HEK293 (cell line): ENCODE data around the gene LARP1.
A peak's percentile ranks its signal among the peaks of the same experiment; 100 is the strongest.
"Not testable (repeated sequence)": the region's sequence is repeated elsewhere in the genome, so short reads cannot be mapped to it uniquely, and the experiment has no call there.

Source experiments
- CTCF ChIA-PET: fragments of 350-600 bp; formaldehyde crosslinking; extraction: SDS; loops from one replicate; lab custom pipeline; 2021; ENCODE audit warnings: antibody characterized with exemption; lab: Yijun Ruan, JAX
- POLR2A ChIA-PET: fragments of 300-600 bp; formaldehyde crosslinking; extraction: SDS; loops from one replicate; lab custom pipeline; 2020; ENCODE audit warnings: antibody characterized with exemption, inconsistent platforms; lab: Yijun Ruan, JAX
- H3K27ac ChIP-seq: fragments of 200-500 bp; sonication (Bioruptor generic); 2 replicates; pipeline ENCODE4 v1.5.1; 2014; ENCODE audit warnings: low read depth, low read length, control low read depth, inconsistent platforms; ENCODE audit errors: extremely low read depth
- H3K36me3 ChIP-seq, 2 experiments: fragments of 200-500 bp in 1 of 2; sonication (Bioruptor generic) in 1 of 2; 1 replicate in 1 of 2; 2 replicates in 1 of 2; pipeline ENCODE4 v1.5.1; 2014 to 2017; ENCODE audit warnings: inconsistent platforms in 2 of 2, low read length in 2 of 2; ENCODE audit not compliant: control insufficient read depth in 2 of 2, insufficient read depth in 1 of 2
- H3K4me1 ChIP-seq: fragments of 200-500 bp; sonication (Bioruptor generic); 2 replicates; pipeline ENCODE4 v1.5.1; 2014; ENCODE audit warnings: mild to moderate bottlenecking, low read length, inconsistent platforms; ENCODE audit not compliant: control insufficient read depth, insufficient read depth
- H3K4me3 ChIP-seq: 2 replicates; pipeline ENCODE4 v1.5.1; 2011; ENCODE audit warnings: low read depth, mild to moderate bottlenecking, control low read depth, low read length, moderate library complexity
- H3K9me3 ChIP-seq: fragments of 200-500 bp; sonication (Bioruptor generic); 2 replicates; pipeline ENCODE4 v1.5.1; 2014; ENCODE audit warnings: low read depth, low read length, inconsistent platforms; ENCODE audit not compliant: control insufficient read depth, insufficient read depth
- GLIS1 ChIP-seq: fragments of 450-650 bp; formaldehyde crosslinking; IDR thresholded peaks from 2 replicates; pipeline ENCODE4 v1.5.1; 2016; ENCODE audit warnings: missing biosample characterization, missing genetic modification characterization
- IKZF3 ChIP-seq: fragments of 450-650 bp; IDR thresholded peaks from 2 replicates; pipeline ENCODE4 v1.5.0; 2018; ENCODE audit warnings: missing biosample characterization, mild to moderate bottlenecking, missing genetic modification characterization, moderate library complexity
- MYNN ChIP-seq: fragments of 450-650 bp; formaldehyde crosslinking; IDR thresholded peaks from 2 replicates; pipeline ENCODE4 v1.5.1; 2016; ENCODE audit warnings: missing biosample characterization, missing genetic modification characterization, borderline replicate concordance
- PRDM10 ChIP-seq: fragments of 450-650 bp; formaldehyde crosslinking; IDR thresholded peaks from 2 replicates; pipeline ENCODE4 v1.5.1; 2016; ENCODE audit warnings: missing biosample characterization, missing genetic modification characterization
- SP2 ChIP-seq: fragments of 450-650 bp; formaldehyde crosslinking; IDR thresholded peaks from 2 replicates; pipeline ENCODE4 v1.5.1; 2016; ENCODE audit warnings: missing biosample characterization, missing genetic modification characterization
- ZBTB17 ChIP-seq: fragments of 450-650 bp; formaldehyde crosslinking; IDR thresholded peaks from 2 replicates; pipeline ENCODE4 v1.5.1; 2016; ENCODE audit warnings: missing biosample characterization, missing genetic modification characterization
- ZBTB20 ChIP-seq: fragments of 450-650 bp; formaldehyde crosslinking; IDR thresholded peaks from 2 replicates; pipeline ENCODE4 v1.5.1; 2016; ENCODE audit warnings: missing biosample characterization, missing genetic modification characterization
- ZBTB21 ChIP-seq: fragments of 450-650 bp; formaldehyde crosslinking; IDR thresholded peaks from 2 replicates; pipeline ENCODE4 v1.5.1; 2017; ENCODE audit warnings: missing biosample characterization, missing genetic modification characterization
- ZBTB48 ChIP-seq: fragments of 450-650 bp; formaldehyde crosslinking; IDR thresholded peaks from 2 replicates; pipeline ENCODE4 v1.5.1; 2016; ENCODE audit warnings: missing biosample characterization, missing genetic modification characterization
- ZNF121 ChIP-seq: fragments of 450-650 bp; formaldehyde crosslinking; IDR thresholded peaks from 2 replicates; pipeline ENCODE4 v1.5.1; 2016; ENCODE audit warnings: missing biosample characterization, missing genetic modification characterization
- ZNF335 ChIP-seq: fragments of 450-650 bp; formaldehyde crosslinking; conservative IDR thresholded peaks from 2 replicates; pipeline ENCODE4 v1.5.1; 2016; ENCODE audit warnings: missing biosample characterization, missing genetic modification characterization
- ZNF341 ChIP-seq: fragments of 450-650 bp; formaldehyde crosslinking; IDR thresholded peaks from 2 replicates; pipeline ENCODE4; 2016; ENCODE audit warnings: low read depth, missing biosample characterization, missing genetic modification characterization
- ZNF473 ChIP-seq: fragments of 450-650 bp; formaldehyde crosslinking; IDR thresholded peaks from 2 replicates; pipeline ENCODE4 v1.5.1; 2017; ENCODE audit warnings: missing biosample characterization, missing genetic modification characterization
- ZNF488 ChIP-seq: fragments of 450-650 bp; formaldehyde crosslinking; IDR thresholded peaks from 2 replicates; pipeline ENCODE4 v1.5.1; 2016; ENCODE audit warnings: missing biosample characterization, missing genetic modification characterization
- ZNF600 ChIP-seq: fragments of 450-650 bp; formaldehyde crosslinking; IDR thresholded peaks from 2 replicates; pipeline ENCODE4 v1.5.1; 2016; ENCODE audit warnings: missing biosample characterization, missing genetic modification characterization
- ZNF624 ChIP-seq: fragments of 450-650 bp; formaldehyde crosslinking; IDR thresholded peaks from 2 replicates; pipeline ENCODE4 v1.5.1; 2017; ENCODE audit warnings: missing biosample characterization, missing genetic modification characterization
- ZNF660 ChIP-seq: fragments of 450-650 bp; IDR thresholded peaks from 2 replicates; pipeline ENCODE4 v1.5.1; 2018; ENCODE audit warnings: missing biosample characterization, mild to moderate bottlenecking, missing genetic modification characterization
- ZNF692 ChIP-seq: fragments of 450-650 bp; formaldehyde crosslinking; IDR thresholded peaks from 2 replicates; pipeline ENCODE4 v1.5.1; 2016; ENCODE audit warnings: missing biosample characterization, missing genetic modification characterization
- ZNF843 ChIP-seq: fragments of 450-650 bp; formaldehyde crosslinking; IDR thresholded peaks from 2 replicates; pipeline ENCODE4 v1.5.1; 2016; ENCODE audit warnings: missing biosample characterization, missing genetic modification characterization
- ZSCAN18 ChIP-seq: fragments of 450-650 bp; formaldehyde crosslinking; IDR thresholded peaks from 2 replicates; pipeline ENCODE4 v1.5.1; 2016; ENCODE audit warnings: missing biosample characterization, missing genetic modification characterization

The LARP1 gene

GRCh38 chr5:154749491-154749890 is 5.7 kb upstream of the LARP1 start:
- Histone ChIP-seq H3K27ac (no peak overlapping the region), H3K36me3 (no peaks in the 10 kb centered on the region), H3K9me3 (no peaks in the 10 kb centered on the region), H3K4me1 (peaks cover 4% of the 10 kb centered on the region; the same call in 1 of the 2 replicates), H3K4me3 (no peak overlapping the region)
- TF ChIP-seq MYNN (peak; percentile 89), ZNF843 (tag by site-specific recombination) (no peak), ZNF488 (tag by site-specific recombination) (no peak), ZBTB21 (tag by site-specific recombination) (no peak)
- POLR2A ChIA-PET = no interaction called here
- CTCF ChIA-PET = interaction anchor here (0.6 kb wide), 2 partner anchors 94 to 278 kb away, joined by 3 read pairs; no protein-coding TSS in a partner anchor

- POLR2A ChIA-PET, H3K9me3 ChIP-seq, H3K4me3 ChIP-seq, H3K27ac ChIP-seq, H3K4me1 ChIP-seq, H3K36me3 ChIP-seq: not testable (repeated sequence)
- CTCF ChIA-PET = interaction anchor here (0.6 kb wide), 1 partner anchor 168 kb away, joined by 7 read pairs; no protein-coding TSS in a partner anchor
- peak; percentile 56; the same call in 1 of the 2 replicates for TF ChIP-seq ZNF121 (tag by site-specific recombination)
Measured at GRCh38 chr5:154750641-154751040, 4.5 kb upstream of the LARP1 start.

GRCh38 chr5:154751854-154752253 is 3.3 kb upstream of the LARP1 start:
- TF ChIP-seq ZNF121 (tag by site-specific recombination) (peak; percentile 57), ZNF473 (tag by site-specific recombination) (no peak)
- peaks cover 4% of the 10 kb centered on the region; the same call in 1 of the 2 replicates for H3K4me1 ChIP-seq
- no peaks in the 10 kb centered on the region for H3K9me3 ChIP-seq
- POLR2A ChIA-PET = no interaction called here
- H3K27ac ChIP-seq = no peak overlapping the region
- CTCF ChIA-PET = interaction anchor here (0.7 kb wide), 1 partner anchor 138 kb away, joined by 3 read pairs; no protein-coding TSS in a partner anchor
- no peak overlapping the region for H3K4me3 ChIP-seq
- H3K36me3 ChIP-seq = no peaks in the 10 kb centered on the region

- H3K9me3 ChIP-seq = no peaks in the 10 kb centered on the region
- peaks cover 14% of the 10 kb centered on the region for H3K4me1 ChIP-seq
- H3K36me3 ChIP-seq = no peaks in the 10 kb centered on the region
- ChIA-PET CTCF (interaction anchor here (0.5 to 0.8 kb wide), 3 partner anchors 104 to 853 kb away, joined by 3 to 4 read pairs (median 3); no protein-coding TSS in a partner anchor), POLR2A (no interaction called here)
- no peak overlapping the region for H3K4me3 ChIP-seq
- no peak overlapping the region; the same call in 1 of the 2 replicates for H3K27ac ChIP-seq
- TF ChIP-seq IKZF3 (0 out of 2 replicates have a peak, but pooled peaks have one; percentile 23), ZNF335 (tag by site-specific recombination) (peak; percentile 35), ZNF624 (tag by site-specific recombination) (no peak), ZBTB17 (peak; percentile 63), GLIS1 (tag by site-specific recombination) (no peak), ZBTB48 (tag by site-specific recombination) (0 out of 2 replicates have a peak, but pooled peaks have one; percentile 30), ZBTB20 (tag by site-specific recombination) (peak; percentile 64), PRDM10 (peak; percentile 61; the same call in 1 of the 2 replicates), ZNF600 (tag by site-specific recombination) (peak; percentile 88), ZSCAN18 (tag by site-specific recombination) (no peak), SP2 (tag by site-specific recombination) (peak; percentile 6; the same call in 1 of the 2 replicates), ZNF692 (tag by site-specific recombination) (0 out of 2 replicates have a peak, but pooled peaks have one; percentile 15), ZNF341 (tag by site-specific recombination) (peak; percentile 50), ZNF660 (tag by site-specific recombination) (peak; percentile 21; the same call in 1 of the 2 replicates)
Measured at GRCh38 chr5:154753792-154754191, 1.4 kb upstream of the LARP1 start.
